Anterior cingulate cortex (tissue), 58 donors: ENCODE results near the gene CLCN2.

Experiments
- DNase-seq, 58 donors: peaks; one replicate each; lab custom pipeline; 2025; lab: John Stamatoyannopoulos, UW

Gene CLCN2

GRCh38 chr3:184361932-184362667 is 695 bp upstream of the CLCN2 start:
- peak in 49 of 58 donors; percentile 48 to 94 (median 80) for DNase-seq

- peak in 1 of 58 donors; percentile 66 for DNase-seq
Measured at GRCh38 chr3:184360929-184361531, 375 bp downstream of the CLCN2 start.

GRCh38 chr3:184360070-184360928 is 1.1 kb downstream of the CLCN2 start:
- DNase-seq, result peak in 4 of 58 donors; percentile 17 to 42 (median 22)

- DNase-seq, result peak in 43 of 58 donors; percentile 17 to 83 (median 58)
Measured at GRCh38 chr3:184359610-184360009, 1.8 kb downstream of the CLCN2 start.

- DNase-seq, result no peak
Measured at GRCh38 chr3:184358921-184359350, 2.5 kb downstream of the CLCN2 start.

- no peak for DNase-seq
Measured at GRCh38 chr3:184358124-184358767, 3.2 kb downstream of the CLCN2 start.

- DNase-seq, result no peak
Measured at GRCh38 chr3:184357248-184358123, 3.9 kb downstream of the CLCN2 start.

GRCh38 chr3:184355261-184356040 is 6.0 kb downstream of the CLCN2 start:
- no peak for DNase-seq

GRCh38 chr3:184354754-184355153 is 6.7 kb downstream of the CLCN2 start:
- no peak for DNase-seq

GRCh38 chr3:184354121-184354728 is 7.2 kb downstream of the CLCN2 start:
- DNase-seq, result peak in 18 of 58 donors; percentile 2 to 71 (median 25)

GRCh38 chr3:184353546-184353941 is 7.9 kb downstream of the CLCN2 start:
- no peak for DNase-seq

- DNase-seq, result no peak
Measured at GRCh38 chr3:184352897-184353545, 8.4 kb downstream of the CLCN2 start.

- DNase-seq, result no peak
Measured at GRCh38 chr3:184352149-184352785, 9.1 kb downstream of the CLCN2 start.

GRCh38 chr3:184351511-184352148 is 9.8 kb downstream of the CLCN2 start:
- peak in 1 of 58 donors; percentile 19 for DNase-seq

- no peak for DNase-seq
Measured at GRCh38 chr3:184350618-184351017, 10.8 kb downstream of the CLCN2 start.

GRCh38 chr3:184349563-184350470 is 11.6 kb downstream of the CLCN2 start:
- DNase-seq, result peak in 14 of 58 donors; percentile 11 to 44 (median 27)
